Measurements from ENCODE around the gene EVX1.

EVX1 gene

GRCh38 chr7:27235387-27236311 lies 7.0 kb upstream of the EVX1 start:
- DNase-seq, result no peak

- DNase-seq, result no peak
Observed at GRCh38 chr7:27237735-27238334, 4.8 kb upstream of the EVX1 start.

- no peak for DNase-seq
Observed at GRCh38 chr7:27238979-27239386, 3.6 kb upstream of the EVX1 start.

GRCh38 chr7:27239387-27240014 lies 3.1 kb upstream of the EVX1 start:
- no peak for DNase-seq

- no peak for DNase-seq
Observed at GRCh38 chr7:27240015-27240731, 2.4 kb upstream of the EVX1 start.

- DNase-seq, result no peak
Observed at GRCh38 chr7:27241189-27242056, 1.2 kb upstream of the EVX1 start.

GRCh38 chr7:27242154-27242553 lies 448 bp upstream of the EVX1 start:
- DNase-seq, result no peak

GRCh38 chr7:27243340-27244163 lies 950 bp downstream of the EVX1 start:
- no peak for DNase-seq

- no peak for DNase-seq
Observed at GRCh38 chr7:27244488-27245123, 2.0 kb downstream of the EVX1 start.

GRCh38 chr7:27245124-27245797 lies 2.7 kb downstream of the EVX1 start:
- DNase-seq, result no peak

GRCh38 chr7:27245798-27246691 lies 3.4 kb downstream of the EVX1 start:
- DNase-seq, result no peak

GRCh38 chr7:27247000-27247399 lies 4.4 kb downstream of the EVX1 start:
- DNase-seq, result no peak

GRCh38 chr7:27247452-27248426 lies 5.1 kb downstream of the EVX1 start:
- DNase-seq, result no peak

- no peak for DNase-seq
Observed at GRCh38 chr7:27248427-27248806, 5.8 kb downstream of the EVX1 start.

- no peak for DNase-seq
Observed at GRCh38 chr7:27248911-27249723, 6.5 kb downstream of the EVX1 start.

GRCh38 chr7:27249724-27250556 lies 7.3 kb downstream of the EVX1 start:
- no peak for DNase-seq
